Right renal pelvis (tissue), 4 donors: Measurements from ENCODE around the gene MYLIP. TPM values are rescaled to one million over a fixed set of nuclear protein-coding genes. Genes with fewer than 3 reads are reported as not detected.
A peak's percentile ranks its signal among the peaks of the same experiment; 100 is the strongest.

Experiments
- DNase-seq, 4 donors: peaks; one replicate each; pipeline ENCODE4 v3.0.0-alpha.2; 2013; ENCODE audit warnings: low read depth in 4 of 4, low spot score in 3 of 4, missing footprints in 1 of 4
- polyA plus RNA-seq, 4 donors: library from polyadenylated mRNA; unstranded; fragments of 120-200 nt; gene quantifications; one replicate each; pipeline ENCODE4 v1.2.1, GENCODE V29; 2013; ENCODE audit not compliant: insufficient read length in 4 of 4

The MYLIP gene
- polyA plus RNA-seq: 10 to 100 TPM; 43.3 to 60.1 (median 54.9) TPM

DNA sequence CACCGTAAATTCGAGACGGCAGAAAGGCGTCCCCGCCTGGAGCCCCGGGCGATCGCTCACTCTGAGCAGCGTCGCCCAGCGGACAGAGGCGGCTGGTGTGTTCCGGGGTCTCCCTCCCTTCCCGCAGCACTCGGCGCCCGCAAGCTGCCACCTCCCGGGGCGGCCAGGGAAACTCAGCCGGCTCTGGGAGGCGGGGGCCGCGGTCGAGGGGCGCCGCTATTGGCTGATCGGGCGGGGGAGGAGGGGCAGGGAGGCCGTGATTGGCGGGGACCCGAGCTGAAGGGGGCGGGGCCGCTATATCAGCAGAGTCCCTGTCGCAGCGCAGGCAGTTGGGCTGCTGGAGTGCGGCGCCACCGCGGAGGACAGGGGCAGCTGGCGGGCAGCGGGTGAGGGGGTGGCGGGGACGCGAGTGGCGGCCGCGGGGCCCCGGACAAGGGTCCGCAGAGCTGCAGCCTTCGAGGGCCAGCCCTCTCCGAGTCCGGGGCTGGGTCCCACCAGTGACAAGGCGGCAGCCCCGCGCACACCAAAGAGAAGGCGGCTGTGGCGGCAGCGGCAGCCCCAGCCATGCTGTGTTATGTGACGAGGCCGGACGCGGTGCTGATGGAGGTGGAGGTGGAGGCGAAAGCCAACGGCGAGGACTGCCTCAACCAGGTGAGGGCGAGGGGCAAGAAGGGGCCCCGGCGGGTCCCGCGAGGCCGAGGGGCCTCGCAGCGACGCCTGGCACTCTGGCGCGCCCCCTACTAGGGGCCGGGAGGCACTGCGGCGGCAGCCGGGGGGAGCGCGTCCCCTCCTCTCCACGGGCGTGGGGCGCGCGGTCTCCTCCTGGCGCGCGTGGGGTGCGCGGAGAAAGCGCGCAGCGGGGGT lies at the start of gene MYLIP:
TSS of gene MYLIP (plus strand) at position 328 of the 864 bp plus-strand sequence. CDS start at position 565, 237 bp downstream.
- DNase-seq: peak; percentile 89 to 94 (median 92)

- DNase-seq: no peak
These were observed 49.5 kb upstream of the MYLIP start for GRCh38 chr6:16079354-16079753.

DNA sequence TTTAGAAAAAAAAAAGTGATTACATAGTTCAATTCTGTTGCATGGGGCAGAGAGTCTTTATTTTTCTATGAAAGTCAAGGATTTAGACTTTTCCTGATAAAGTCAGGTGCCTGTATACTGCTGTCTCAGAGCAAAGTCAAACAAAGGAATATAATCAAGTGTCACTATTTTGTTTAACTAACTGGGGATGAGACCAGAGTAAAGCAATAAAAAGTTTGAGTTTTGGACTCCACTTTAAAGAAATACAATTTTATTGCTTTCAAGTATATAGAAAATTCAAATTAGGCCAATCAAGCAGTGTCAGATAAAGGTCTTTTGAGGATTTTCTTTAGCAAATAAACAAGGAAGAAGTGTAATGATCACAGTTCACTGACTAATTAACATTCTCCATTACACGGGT lies 48.7 kb upstream of the MYLIP start:
- no peak for DNase-seq

DNA sequence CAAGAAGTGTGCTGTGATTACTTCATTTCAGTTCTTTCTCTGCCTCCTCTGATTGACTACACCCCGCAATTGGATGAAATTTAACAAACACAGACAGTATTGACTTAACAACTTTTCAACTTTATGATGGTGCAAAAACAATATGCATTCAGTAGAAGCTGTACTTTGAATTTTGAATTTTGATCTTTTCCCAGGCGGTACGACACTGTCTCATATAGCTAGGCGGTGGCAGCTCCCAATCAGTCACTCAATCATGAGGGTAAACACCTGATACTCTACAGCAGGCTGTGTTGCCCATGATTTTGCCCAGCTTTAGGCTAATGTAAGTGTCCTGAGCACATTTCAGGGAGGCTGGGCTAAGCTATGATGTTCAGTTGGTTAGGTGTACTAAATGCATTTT lies 47.6 kb upstream of the MYLIP start:
- no peak for DNase-seq

- DNase-seq: no peak
These were observed 46.5 kb upstream of the MYLIP start for GRCh38 chr6:16082361-16082760.

GRCh38 chr6:16086965-16087364 lies 41.9 kb upstream of the MYLIP start:
- no peak for DNase-seq

DNA sequence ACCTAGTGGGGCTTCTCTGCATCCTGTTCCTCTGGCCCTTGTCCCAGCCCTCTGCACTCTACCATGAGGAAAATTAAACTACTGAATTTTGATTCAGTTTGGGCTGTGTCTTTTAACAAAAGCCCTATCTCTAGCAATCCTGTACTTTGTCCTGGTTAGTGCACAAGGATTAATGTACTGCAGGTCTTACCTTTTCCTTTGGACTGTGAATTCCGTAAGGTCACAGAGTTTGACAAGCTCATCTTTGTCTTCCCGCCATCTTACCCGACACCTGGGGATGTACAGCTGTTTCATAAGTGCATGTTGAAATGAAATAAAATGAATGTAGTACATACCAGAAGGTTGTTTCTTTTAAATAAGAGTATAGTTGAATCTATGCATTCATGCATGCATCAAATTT lies 41.5 kb upstream of the MYLIP start:
- DNase-seq: no peak

DNA sequence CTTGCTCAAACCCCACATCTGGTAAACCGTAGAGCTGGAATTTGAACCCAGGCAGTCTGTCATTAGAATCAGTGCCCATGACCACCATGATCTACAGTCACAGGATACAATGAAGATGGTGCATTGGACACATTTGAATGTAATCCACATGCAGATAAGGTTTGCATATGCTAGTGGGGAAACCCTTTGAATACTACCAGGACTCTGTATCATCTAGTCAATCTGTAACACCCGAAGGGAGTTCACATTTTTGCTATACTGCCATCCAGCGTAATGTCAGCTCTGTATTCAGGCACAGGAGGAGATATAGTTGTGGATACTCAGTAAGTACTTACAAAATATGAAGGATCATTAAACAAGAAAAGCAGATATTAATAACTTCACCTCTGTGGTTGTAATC lies 40.5 kb upstream of the MYLIP start:
- no peak for DNase-seq

GRCh38 chr6:16089232-16090062 lies 39.4 kb upstream of the MYLIP start:
- no peak for DNase-seq

- no peak for DNase-seq
These were observed 38.4 kb upstream of the MYLIP start for GRCh38 chr6:16090452-16090851.

GRCh38 chr6:16090920-16091319 lies 38.0 kb upstream of the MYLIP start:
- no peak for DNase-seq

DNA sequence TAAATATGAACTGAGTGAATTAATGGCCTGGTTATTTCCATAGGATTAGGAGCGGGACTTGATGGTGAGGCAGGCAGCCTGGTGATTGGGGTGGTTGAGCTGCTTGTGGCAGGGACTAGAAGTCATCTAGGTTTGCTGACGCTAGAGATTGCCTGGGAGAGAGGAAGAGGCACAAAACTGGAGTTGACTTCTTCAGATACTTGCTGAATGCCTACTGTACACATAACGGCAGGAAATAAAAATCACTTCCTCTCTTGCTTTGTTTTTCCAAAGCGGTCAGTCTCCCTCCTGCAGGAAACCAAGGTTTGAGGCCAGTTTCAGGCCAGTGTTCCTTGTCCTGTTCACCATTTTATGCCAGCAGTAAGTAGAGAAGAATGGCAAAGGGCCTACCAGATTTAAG lies 36.7 kb upstream of the MYLIP start:
- DNase-seq: no peak

GRCh38 chr6:16092990-16093389 lies 35.9 kb upstream of the MYLIP start:
- no peak for DNase-seq

GRCh38 chr6:16095180-16095579 lies 33.7 kb upstream of the MYLIP start:
- DNase-seq: no peak

GRCh38 chr6:16097382-16098171 lies 31.3 kb upstream of the MYLIP start:
- DNase-seq: no peak

- no peak for DNase-seq
These were observed 30.7 kb upstream of the MYLIP start for GRCh38 chr6:16098211-16098610.

- DNase-seq: no peak
These were observed 26.7 kb upstream of the MYLIP start for GRCh38 chr6:16102208-16102607.

DNA sequence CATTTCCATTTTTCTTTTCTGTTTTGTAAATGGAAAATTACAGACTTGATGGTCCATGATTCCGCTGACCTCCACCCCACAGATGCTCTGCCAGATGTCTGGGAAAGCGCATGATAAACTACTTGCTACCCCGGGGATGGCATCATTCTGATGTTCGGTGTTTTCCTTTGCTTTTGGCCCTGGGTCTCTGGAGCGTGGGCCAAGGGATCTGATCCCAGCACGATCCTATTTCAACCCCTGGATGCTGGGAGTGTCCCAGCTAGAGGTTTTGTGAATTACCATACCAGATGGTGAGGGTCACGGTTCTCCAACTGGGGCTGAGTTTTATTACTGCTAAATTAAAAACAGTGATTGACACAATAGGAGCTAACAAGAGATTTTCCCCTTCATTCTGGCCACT lies 25.2 kb upstream of the MYLIP start:
- DNase-seq: peak in 2 of 4 donors; percentile 28 to 30

DNA sequence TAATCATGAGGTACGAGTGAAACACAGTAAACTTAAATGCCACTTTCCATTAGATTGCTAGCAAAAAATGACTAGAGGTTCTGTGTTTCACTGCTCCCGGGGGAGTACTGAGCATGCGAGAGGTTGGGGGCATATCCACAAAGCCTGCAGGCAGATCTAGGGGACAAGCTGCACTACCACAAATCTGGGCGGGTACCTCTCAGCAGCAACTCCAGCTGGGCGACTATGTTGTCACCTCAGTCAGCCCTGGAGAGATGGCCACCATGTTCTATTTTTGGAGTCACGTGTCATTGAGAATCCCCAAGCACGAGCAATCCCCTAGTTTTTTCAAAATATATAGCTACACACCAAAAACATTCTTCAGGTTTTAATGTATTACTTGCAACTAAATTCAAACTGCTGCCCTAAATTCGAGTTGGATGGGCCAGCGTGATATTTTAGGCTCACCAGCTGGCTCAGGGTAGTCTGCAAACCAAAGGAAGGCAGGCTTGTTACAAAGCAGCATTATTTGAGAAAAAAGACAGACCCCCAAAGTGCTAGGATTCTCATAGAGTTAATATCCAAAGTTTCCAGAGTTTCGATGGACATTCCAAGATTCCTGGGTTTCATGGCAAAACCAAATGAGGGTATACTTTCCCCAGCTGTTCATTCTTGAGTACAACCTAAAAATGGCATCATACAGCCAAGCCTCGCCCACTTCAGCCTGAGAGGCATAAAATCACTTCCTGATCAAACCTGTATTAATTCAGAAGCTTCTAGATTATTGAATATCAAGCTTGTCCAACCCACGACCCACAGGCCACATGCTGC lies 24.1 kb upstream of the MYLIP start:
- DNase-seq: no peak

GRCh38 chr6:16105854-16106253 lies 23.0 kb upstream of the MYLIP start:
- no peak for DNase-seq
